ENCODE results near the gene CCR3. TPM values are rescaled to one million over a fixed set of nuclear protein-coding genes. Genes with fewer than 3 reads are reported as not detected.

CCR3 gene
- total RNA-seq: not detected
- not detected for polyA plus RNA-seq (2013, experiment 1 of 2)
- polyA plus RNA-seq (2013, experiment 2 of 2): not detected
- long read RNA-seq, experiment 1: 0 reads
- long read RNA-seq, experiment 2, partial matches to known transcripts: 0 of 1 reads
- long read RNA-seq, experiment 2, other reads (novel, unspliced or antisense): 1 of 1 reads
- long read RNA-seq, experiment 3, partial matches to known transcripts: 0 of 1 reads
- long read RNA-seq, experiment 3, other reads (novel, unspliced or antisense): 1 of 1 reads
- long read RNA-seq, experiment 4: 0 reads

DNA sequence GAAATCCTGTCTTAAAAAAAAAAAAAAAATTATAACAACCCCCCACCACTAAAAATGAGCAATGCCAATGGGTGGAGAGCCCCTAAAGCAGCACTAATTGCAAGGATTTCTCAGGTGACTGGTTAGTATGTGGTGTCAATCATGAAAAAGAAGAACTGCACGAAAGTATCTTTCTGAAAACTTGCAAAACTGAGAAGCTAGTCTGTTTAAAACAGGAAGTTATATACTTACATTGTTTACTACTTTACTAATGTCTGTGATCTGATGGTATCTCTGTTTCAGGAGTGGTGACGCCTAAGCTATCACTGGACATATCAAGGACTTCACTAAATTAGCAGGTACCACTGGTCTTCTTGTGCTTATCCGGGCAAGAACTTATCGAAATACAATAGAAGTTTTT lies at the start of gene CCR3:
TSS of gene CCR3 (plus strand) at position 341 of the 400 bp plus-strand sequence. CDS start 22,699 bp downstream, outside the sequence.
- H3K4me3 ChIP-seq (ENCODE audit: low read length): no peak within 1 kb of the TSS
- TF ChIP-seq, protein P1, sequence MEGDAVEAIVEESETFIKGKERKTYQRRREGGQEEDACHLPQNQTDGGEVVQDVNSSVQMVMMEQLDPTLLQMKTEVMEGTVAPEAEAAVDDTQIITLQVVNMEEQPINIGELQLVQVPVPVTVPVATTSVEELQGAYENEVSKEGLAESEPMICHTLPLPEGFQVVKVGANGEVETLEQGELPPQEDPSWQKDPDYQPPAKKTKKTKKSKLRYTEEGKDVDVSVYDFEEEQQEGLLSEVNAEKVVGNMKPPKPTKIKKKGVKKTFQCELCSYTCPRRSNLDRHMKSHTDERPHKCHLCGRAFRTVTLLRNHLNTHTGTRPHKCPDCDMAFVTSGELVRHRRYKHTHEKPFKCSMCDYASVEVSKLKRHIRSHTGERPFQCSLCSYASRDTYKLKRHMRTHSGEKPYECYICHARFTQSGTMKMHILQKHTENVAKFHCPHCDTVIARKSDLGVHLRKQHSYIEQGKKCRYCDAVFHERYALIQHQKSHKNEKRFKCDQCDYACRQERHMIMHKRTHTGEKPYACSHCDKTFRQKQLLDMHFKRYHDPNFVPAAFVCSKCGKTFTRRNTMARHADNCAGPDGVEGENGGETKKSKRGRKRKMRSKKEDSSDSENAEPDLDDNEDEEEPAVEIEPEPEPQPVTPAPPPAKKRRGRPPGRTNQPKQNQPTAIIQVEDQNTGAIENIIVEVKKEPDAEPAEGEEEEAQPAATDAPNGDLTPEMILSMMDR (conservative IDR thresholded peaks at IDR 0.05): no peak

DNA sequence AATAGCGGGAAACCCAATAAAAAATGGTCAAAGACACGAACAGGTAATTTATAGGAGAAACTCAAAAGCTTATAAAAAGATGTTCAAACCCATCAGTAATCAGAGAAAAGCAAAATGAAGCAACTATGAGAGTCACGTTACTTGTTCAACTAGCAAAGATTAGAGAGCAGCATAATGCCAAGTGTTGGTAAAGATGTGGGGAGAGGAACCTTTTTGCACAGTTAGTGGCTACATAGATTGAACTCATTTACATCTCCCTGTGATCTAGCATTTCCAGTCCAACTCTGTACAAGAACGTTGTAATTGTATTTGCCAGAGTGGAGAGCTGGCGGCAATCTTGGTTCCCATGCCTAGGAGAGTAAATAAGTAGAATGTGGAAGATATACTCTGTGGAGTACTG lies 49.3 kb upstream of the CCR3 start:
- no peaks in the 10 kb centered on the region for H3K36me3 ChIP-seq (ENCODE audit: control insufficient read depth, insufficient read depth, low read length)
- H3K9me3 Mint-ChIP-seq: peaks cover 24% of the 10 kb centered on the region
- no peak overlapping the region for H3K9ac ChIP-seq (ENCODE audit: extremely low read depth, low read length, poor library complexity, severe bottlenecking)
- H3K36me3 Mint-ChIP-seq (ENCODE audit: low read depth): no peaks in the 10 kb centered on the region
- H3K9me3 ChIP-seq (ENCODE audit: control insufficient read depth, low read length): peaks cover 18% of the 10 kb centered on the region
- peaks cover 4% of the 10 kb centered on the region for H3K27me3 Mint-ChIP-seq (ENCODE audit: insufficient read depth)
- no peak overlapping the region for H3K4me3 ChIP-seq (ENCODE audit: low read length)
- no peak overlapping the region for H3K4me3 Mint-ChIP-seq
- DNase-seq: no peak
- no peak overlapping the region for H3K27ac ChIP-seq (ENCODE audit: low read depth, low read length)
- TF ChIP-seq, protein P1 (conservative IDR thresholded peaks at IDR 0.05): no peak
- H3K4me1 ChIP-seq (ENCODE audit: control insufficient read depth, insufficient read depth, low read length): no peaks in the 10 kb centered on the region
- no peak overlapping the region for H3K27ac Mint-ChIP-seq
- WGBS, 2 experiments (ENCODE audit: insufficient coverage in 1 of 2, insufficient read length in 1 of 2): 89% methylated on average over 3 to 5 of the region's 5 CpGs
- no peaks in the 10 kb centered on the region for H3K27me3 ChIP-seq (ENCODE audit: control insufficient read depth, insufficient read depth, low read length, poor library complexity, severe bottlenecking)
- H3K4me1 Mint-ChIP-seq: no peaks in the 10 kb centered on the region

More for the DNA sequence above, at the start of gene CCR3:
- Mint-ChIP-seq H3K4me1 (peaks cover 3% of the 10 kb centered on the region), H3K27ac (no peak within 1 kb of the TSS), H3K36me3 (ENCODE audit: low read depth) (no peaks in the 10 kb centered on the region), H3K9me3 (no peaks in the 10 kb centered on the region), H3K4me3 (no peak within 1 kb of the TSS), H3K27me3 (ENCODE audit: insufficient read depth) (no peaks in the 10 kb centered on the region)
- H3K9ac ChIP-seq (ENCODE audit: extremely low read depth, low read length, poor library complexity, severe bottlenecking): no peak within 1 kb of the TSS
- H3K9me3 ChIP-seq (ENCODE audit: control insufficient read depth, low read length): no peaks in the 10 kb centered on the region
- H3K4me1 ChIP-seq (ENCODE audit: control insufficient read depth, insufficient read depth, low read length): no peaks in the 10 kb centered on the region
- H3K36me3 ChIP-seq (ENCODE audit: control insufficient read depth, insufficient read depth, low read length): no peaks in the 10 kb centered on the region
- H3K27ac ChIP-seq (ENCODE audit: low read depth, low read length): no peak within 1 kb of the TSS
- no peaks in the 10 kb centered on the region for H3K27me3 ChIP-seq (ENCODE audit: control insufficient read depth, insufficient read depth, low read length, poor library complexity, severe bottlenecking)
- 90 to 92% methylated on average over 2 to 4 of the region's 4 CpGs for WGBS, 2 experiments (ENCODE audit: insufficient coverage in 1 of 2, insufficient read length in 1 of 2)
- no peak for DNase-seq

DNA sequence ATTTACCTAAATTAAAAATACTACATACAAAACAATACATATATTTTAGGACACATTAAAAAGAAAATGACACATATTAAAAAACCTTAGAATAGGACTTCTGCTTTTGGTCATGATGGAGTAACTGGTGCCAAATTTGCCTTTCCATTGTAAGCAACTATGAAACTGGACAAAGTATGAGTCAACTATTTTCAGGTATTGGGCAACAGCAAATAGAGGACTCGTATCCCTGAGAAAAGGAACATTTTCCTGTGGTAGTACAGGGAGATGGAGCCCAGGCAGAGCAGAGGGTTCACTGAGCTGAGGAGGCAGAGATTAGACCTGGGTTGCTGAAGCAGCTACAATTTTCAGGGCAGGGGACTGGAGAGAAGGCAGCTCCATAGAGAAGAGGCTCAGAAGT lies 48.8 kb upstream of the CCR3 start:
- DNase-seq: no peak
- Mint-ChIP-seq H3K27ac (no peak overlapping the region), H3K4me1 (no peaks in the 10 kb centered on the region), H3K4me3 (no peak overlapping the region), H3K36me3 (ENCODE audit: low read depth) (peaks cover under 1% of the 10 kb centered on the region), H3K27me3 (ENCODE audit: insufficient read depth) (peaks cover 4% of the 10 kb centered on the region), H3K9me3 (peaks cover 24% of the 10 kb centered on the region)
- Histone ChIP-seq H3K9me3 (ENCODE audit: control insufficient read depth, low read length) (peaks cover 18% of the 10 kb centered on the region), H3K27me3 (ENCODE audit: control insufficient read depth, insufficient read depth, low read length, poor library complexity, severe bottlenecking) (no peaks in the 10 kb centered on the region), H3K4me1 (ENCODE audit: control insufficient read depth, insufficient read depth, low read length) (no peaks in the 10 kb centered on the region), H3K4me3 (ENCODE audit: low read length) (no peak overlapping the region), H3K9ac (ENCODE audit: extremely low read depth, low read length, poor library complexity, severe bottlenecking) (no peak overlapping the region), H3K36me3 (ENCODE audit: control insufficient read depth, insufficient read depth, low read length) (no peaks in the 10 kb centered on the region), H3K27ac (ENCODE audit: low read depth, low read length) (no peak overlapping the region)
- TF ChIP-seq, protein P1 (conservative IDR thresholded peaks at IDR 0.05): no peak
- 88 to 100% methylated on average over 1 of the region's 1 CpG for WGBS, 2 experiments (ENCODE audit: insufficient coverage in 1 of 2, insufficient read length in 1 of 2)

All from endodermal cell (in vitro differentiated cells).